Sigmoid colon (tissue), 4 donors: Measurements from ENCODE around the gene RC3H1.

ENCODE experiments used
- POLR2A ChIP-seq, 2 donors: fragments of 450-650 bp; IDR thresholded peaks; one replicate each; pipeline ENCODE4 v1.6.1; 2016; ENCODE audit warnings: antibody characterized with exemption in 2 of 2, mild to moderate bottlenecking in 2 of 2, moderate library complexity in 2 of 2
- POLR2AphosphoS5 ChIP-seq, 4 donors: sonication (generic); formaldehyde crosslinking; IDR thresholded peaks; one replicate each; pipeline ENCODE4 v1.6.1; 2017; ENCODE audit warnings: antibody characterized with exemption in 4 of 4
- TF ChIP-seq, protein P1 (sequence below), 4 experiments: fragments of 450-650 bp in 3 of 4; fragments of 200-600 bp in 1 of 4; IDR thresholded peaks; one replicate each; pipeline ENCODE4 v1.5.1; 2016 to 2019; ENCODE audit warnings: antibody characterized with exemption in 4 of 4, mild to moderate bottlenecking in 3 of 4, moderate library complexity in 2 of 4

DNA sequence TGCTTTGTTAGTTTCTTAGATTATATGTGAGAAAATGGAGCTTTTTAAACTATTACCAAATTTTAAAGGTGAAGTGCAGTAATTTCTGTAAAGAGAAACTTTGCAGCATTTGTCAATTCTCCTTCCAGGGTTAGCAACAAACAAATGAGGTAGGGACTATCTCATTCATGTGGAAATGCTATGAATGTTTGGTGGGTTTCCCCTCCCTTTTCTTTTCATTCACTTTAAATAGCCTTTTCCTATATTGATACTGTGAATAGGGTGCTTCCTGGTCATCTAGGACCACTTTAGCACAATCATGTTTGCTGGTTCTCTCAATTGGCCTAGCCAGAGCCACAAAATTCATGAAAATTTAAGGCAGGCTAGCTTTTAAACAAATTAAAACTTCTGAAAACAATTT lies 133.4 kb downstream of the RC3H1 start:
- TF ChIP-seq, protein P1, sequence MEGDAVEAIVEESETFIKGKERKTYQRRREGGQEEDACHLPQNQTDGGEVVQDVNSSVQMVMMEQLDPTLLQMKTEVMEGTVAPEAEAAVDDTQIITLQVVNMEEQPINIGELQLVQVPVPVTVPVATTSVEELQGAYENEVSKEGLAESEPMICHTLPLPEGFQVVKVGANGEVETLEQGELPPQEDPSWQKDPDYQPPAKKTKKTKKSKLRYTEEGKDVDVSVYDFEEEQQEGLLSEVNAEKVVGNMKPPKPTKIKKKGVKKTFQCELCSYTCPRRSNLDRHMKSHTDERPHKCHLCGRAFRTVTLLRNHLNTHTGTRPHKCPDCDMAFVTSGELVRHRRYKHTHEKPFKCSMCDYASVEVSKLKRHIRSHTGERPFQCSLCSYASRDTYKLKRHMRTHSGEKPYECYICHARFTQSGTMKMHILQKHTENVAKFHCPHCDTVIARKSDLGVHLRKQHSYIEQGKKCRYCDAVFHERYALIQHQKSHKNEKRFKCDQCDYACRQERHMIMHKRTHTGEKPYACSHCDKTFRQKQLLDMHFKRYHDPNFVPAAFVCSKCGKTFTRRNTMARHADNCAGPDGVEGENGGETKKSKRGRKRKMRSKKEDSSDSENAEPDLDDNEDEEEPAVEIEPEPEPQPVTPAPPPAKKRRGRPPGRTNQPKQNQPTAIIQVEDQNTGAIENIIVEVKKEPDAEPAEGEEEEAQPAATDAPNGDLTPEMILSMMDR (IDR thresholded peaks at IDR 0.05), result no peak
- no peak for TF ChIP-seq POLR2AphosphoS5 (IDR thresholded peaks at IDR 0.05)
- TF ChIP-seq POLR2A (IDR thresholded peaks at IDR 0.05), result no peak
